ENCODE data around the gene UQCRC2.

GRCh38 chr16:22006636-22007035, 53.5 kb downstream of the UQCRC2 start:
- TF ChIP-seq ZNF121 (tag by site-specific recombination; IDR thresholded peaks at IDR 0.05) (no peak), ZNF37A (tag by site-specific recombination; IDR thresholded peaks at IDR 0.05) (no peak), ZNF654 (tag by site-specific recombination; IDR thresholded peaks at IDR 0.05; ENCODE audit: low read depth) (no peak), EGR2 (tag by site-specific recombination; IDR thresholded peaks at IDR 0.05; ENCODE audit: low read depth) (no peak), ZNF324 (tag by site-specific recombination; IDR thresholded peaks at IDR 0.05) (no peak), ZNF510 (tag by site-specific recombination; IDR thresholded peaks at IDR 0.05; ENCODE audit: insufficient replicate concordance) (no peak), KLF16 (tag by site-specific recombination; IDR thresholded peaks at IDR 0.05) (no peak)
- TF ChIP-seq, protein P1, sequence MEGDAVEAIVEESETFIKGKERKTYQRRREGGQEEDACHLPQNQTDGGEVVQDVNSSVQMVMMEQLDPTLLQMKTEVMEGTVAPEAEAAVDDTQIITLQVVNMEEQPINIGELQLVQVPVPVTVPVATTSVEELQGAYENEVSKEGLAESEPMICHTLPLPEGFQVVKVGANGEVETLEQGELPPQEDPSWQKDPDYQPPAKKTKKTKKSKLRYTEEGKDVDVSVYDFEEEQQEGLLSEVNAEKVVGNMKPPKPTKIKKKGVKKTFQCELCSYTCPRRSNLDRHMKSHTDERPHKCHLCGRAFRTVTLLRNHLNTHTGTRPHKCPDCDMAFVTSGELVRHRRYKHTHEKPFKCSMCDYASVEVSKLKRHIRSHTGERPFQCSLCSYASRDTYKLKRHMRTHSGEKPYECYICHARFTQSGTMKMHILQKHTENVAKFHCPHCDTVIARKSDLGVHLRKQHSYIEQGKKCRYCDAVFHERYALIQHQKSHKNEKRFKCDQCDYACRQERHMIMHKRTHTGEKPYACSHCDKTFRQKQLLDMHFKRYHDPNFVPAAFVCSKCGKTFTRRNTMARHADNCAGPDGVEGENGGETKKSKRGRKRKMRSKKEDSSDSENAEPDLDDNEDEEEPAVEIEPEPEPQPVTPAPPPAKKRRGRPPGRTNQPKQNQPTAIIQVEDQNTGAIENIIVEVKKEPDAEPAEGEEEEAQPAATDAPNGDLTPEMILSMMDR (tag by site-specific recombination; IDR thresholded peaks at IDR 0.05): no peak
- TF ChIP-seq, protein P2, sequence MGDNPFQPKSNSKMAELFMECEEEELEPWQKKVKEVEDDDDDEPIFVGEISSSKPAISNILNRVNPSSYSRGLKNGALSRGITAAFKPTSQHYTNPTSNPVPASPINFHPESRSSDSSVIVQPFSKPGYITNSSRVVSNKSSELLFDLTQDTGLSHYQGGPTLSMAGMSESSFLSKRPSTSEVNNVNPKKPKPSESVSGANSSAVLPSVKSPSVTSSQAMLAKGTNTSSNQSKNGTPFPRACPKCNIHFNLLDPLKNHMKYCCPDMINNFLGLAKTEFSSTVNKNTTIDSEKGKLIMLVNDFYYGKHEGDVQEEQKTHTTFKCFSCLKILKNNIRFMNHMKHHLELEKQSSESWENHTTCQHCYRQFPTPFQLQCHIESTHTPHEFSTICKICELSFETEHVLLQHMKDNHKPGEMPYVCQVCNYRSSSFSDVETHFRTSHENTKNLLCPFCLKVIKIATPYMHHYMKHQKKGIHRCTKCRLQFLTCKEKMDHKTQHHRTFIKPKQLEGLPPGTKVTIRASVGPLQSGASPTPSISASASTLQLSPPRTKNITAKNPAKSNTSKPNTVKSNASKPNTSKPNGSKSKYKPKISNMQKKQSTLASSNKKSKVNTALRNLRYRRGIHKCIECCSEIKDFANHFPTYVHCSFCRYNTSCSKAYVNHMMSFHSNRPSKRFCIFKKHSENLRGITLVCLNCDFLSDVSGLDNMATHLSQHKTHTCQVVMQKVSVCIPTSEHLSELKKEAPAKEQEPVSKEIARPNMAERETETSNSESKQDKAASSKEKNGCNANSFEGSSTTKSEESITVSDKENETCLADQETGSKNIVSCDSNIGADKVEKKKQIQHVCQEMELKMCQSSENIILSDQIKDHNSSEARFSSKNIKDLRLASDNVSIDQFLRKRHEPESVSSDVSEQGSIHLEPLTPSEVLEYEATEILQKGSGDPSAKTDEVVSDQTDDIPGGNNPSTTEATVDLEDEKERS (tag by site-specific recombination; IDR thresholded peaks at IDR 0.05): no peak
- TF ChIP-seq, protein P3, sequence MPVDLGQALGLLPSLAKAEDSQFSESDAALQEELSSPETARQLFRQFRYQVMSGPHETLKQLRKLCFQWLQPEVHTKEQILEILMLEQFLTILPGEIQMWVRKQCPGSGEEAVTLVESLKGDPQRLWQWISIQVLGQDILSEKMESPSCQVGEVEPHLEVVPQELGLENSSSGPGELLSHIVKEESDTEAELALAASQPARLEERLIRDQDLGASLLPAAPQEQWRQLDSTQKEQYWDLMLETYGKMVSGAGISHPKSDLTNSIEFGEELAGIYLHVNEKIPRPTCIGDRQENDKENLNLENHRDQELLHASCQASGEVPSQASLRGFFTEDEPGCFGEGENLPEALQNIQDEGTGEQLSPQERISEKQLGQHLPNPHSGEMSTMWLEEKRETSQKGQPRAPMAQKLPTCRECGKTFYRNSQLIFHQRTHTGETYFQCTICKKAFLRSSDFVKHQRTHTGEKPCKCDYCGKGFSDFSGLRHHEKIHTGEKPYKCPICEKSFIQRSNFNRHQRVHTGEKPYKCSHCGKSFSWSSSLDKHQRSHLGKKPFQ (tag by site-specific recombination; IDR thresholded peaks at IDR 0.05): no peak
- TF ChIP-seq, protein P4, sequence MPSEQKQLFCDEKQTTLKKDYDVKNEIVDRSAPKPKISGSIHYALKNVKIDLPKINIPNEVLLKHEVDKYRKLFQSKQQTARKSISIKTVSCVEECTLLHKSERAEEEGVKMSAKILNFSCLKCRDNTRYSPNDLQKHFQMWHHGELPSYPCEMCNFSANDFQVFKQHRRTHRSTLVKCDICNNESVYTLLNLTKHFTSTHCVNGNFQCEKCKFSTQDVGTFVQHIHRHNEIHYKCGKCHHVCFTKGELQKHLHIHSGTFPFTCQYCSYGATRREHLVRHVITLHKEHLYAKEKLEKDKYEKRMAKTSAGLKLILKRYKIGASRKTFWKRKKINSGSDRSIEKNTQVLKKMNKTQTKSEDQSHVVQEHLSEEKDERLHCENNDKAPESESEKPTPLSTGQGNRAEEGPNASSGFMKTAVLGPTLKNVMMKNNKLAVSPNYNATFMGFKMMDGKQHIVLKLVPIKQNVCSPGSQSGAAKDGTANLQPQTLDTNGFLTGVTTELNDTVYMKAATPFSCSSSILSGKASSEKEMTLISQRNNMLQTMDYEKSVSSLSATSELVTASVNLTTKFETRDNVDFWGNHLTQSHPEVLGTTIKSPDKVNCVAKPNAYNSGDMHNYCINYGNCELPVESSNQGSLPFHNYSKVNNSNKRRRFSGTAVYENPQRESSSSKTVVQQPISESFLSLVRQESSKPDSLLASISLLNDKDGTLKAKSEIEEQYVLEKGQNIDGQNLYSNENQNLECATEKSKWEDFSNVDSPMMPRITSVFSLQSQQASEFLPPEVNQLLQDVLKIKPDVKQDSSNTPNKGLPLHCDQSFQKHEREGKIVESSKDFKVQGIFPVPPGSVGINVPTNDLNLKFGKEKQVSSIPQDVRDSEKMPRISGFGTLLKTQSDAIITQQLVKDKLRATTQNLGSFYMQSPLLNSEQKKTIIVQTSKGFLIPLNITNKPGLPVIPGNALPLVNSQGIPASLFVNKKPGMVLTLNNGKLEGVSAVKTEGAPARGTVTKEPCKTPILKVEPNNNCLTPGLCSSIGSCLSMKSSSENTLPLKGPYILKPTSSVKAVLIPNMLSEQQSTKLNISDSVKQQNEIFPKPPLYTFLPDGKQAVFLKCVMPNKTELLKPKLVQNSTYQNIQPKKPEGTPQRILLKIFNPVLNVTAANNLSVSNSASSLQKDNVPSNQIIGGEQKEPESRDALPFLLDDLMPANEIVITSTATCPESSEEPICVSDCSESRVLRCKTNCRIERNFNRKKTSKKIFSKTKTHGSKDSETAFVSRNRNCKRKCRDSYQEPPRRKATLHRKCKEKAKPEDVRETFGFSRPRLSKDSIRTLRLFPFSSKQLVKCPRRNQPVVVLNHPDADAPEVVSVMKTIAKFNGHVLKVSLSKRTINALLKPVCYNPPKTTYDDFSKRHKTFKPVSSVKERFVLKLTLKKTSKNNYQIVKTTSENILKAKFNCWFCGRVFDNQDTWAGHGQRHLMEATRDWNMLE (tag by site-specific recombination; conservative IDR thresholded peaks at IDR 0.05; ENCODE audit: low read depth): no peak
